ENCODE results near the gene MLLT1.
A peak's percentile ranks its signal among the peaks of the same experiment; 100 is the strongest.

Gene MLLT1

GRCh38 chr19:6276447-6276846 lies 3.3 kb downstream of the MLLT1 start:
- peak; percentile 77 for DNase-seq (ENCODE audit: low read depth)
- H3K4me3 ChIP-seq (replicated peaks; ENCODE audit: low read depth, low read length), result peak overlapping the region; percentile 88
- no peak for TF ChIP-seq CTCF (IDR thresholded peaks at IDR 0.05; ENCODE audit: low read length, missing control alignments)

DNA sequence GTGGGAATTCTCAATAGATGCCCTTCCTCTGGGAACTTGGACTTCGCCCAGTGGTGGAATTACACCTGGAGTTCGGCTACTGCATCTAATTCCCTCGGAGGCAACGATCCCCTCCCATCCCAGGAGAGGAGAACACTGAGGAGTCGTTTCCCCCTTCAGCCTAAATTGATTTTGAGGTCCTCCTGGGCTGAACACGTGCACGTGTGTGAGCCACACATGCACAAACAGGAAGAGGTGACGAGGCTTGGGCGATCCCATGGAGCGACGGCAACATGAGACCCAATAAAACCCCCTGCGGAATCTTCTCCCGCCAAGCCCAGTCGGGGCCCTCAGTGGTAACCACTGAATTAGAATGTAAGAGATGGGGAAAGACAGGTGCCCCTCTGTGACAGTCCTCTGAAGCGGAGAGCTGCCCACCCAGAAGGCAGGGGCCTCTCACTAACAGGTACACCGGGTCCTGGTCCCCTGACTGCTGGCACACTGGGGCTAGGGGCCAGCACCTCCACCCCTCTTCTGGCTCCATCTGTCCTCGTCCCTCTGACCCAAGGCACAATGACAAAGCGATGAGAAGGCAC lies 4.5 kb downstream of the MLLT1 start:
- no peak for DNase-seq (ENCODE audit: low read depth)
- TF ChIP-seq CTCF (IDR thresholded peaks at IDR 0.05; ENCODE audit: low read length, missing control alignments), result no peak
- H3K4me3 ChIP-seq (replicated peaks; ENCODE audit: low read depth, low read length), result no peak overlapping the region

DNA sequence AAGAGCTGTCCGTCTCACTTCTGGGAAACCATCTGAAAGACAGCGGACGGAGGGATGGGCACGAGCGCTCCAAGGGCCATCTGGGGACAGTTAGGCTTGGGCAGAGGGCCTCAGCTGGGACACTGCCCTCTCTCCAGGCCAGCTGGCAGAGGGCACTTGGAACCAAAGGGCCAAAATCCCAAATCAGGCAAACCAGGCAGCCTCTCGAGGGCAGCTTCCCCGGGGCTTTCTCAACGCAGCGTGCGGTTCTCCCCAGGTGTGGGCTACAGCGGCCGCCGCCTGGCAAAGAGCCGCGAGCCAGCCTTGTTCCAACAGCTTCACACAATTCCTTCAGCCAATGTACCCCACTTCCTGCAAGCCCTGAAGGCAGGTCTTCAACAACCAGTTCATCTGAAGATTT lies 5.0 kb downstream of the MLLT1 start:
- no peak overlapping the region for H3K4me3 ChIP-seq (replicated peaks; ENCODE audit: low read depth, low read length)
- no peak for DNase-seq (ENCODE audit: low read depth)
- no peak for TF ChIP-seq CTCF (IDR thresholded peaks at IDR 0.05; ENCODE audit: low read length, missing control alignments)

DNA sequence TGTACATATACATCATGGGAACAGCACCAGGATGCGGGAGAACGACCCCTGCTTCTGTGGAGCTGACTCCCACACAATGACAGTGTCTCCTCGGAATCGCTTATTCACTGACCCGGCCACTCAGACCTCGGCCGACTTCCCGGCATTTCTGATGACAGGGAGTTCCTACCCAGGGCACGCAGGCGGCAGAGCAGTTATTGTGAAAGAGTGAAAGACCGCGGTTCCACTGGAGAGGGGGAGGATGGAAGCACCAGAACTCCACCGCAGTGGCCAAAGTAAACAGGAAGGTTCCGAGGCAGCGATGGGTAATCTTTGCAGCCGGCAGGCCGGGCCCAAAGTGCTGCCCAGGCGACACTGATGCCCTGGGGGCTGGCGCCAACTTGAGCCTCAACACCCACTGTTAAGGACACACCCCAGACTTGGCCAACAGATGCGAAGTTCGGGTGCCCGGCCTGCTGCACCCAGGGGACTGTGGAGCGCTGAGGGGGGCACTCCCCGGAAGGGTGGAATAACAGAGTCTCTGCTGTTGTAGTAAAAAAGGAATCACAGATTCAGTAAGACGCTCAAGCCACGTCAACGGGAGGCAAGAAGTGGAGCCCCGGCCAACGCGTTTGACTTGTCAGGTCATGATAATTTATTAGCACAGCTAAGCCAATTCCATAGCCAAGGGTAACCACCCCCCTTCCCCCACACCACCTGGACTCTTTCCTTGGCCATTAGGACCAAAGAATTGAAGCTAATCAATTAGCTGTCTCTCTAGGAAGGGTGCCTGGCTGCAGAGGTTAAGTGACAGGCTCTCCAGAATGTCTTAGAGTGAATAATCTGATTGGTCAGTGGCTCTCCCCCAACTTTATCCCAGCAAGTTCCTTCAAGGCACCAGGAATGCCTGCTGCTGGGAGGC lies 5.8 kb downstream of the MLLT1 start:
- H3K4me3 ChIP-seq (replicated peaks; ENCODE audit: low read depth, low read length), result peak overlapping the region; percentile 36
- no peak for TF ChIP-seq CTCF (IDR thresholded peaks at IDR 0.05; ENCODE audit: low read length, missing control alignments)
- peak; percentile 94 for DNase-seq (ENCODE audit: low read depth)

- no peak for TF ChIP-seq CTCF (IDR thresholded peaks at IDR 0.05; ENCODE audit: low read length, missing control alignments)
- peak overlapping the region; percentile 36 for H3K4me3 ChIP-seq (replicated peaks; ENCODE audit: low read depth, low read length)
- DNase-seq (ENCODE audit: low read depth), result no peak
Observed at GRCh38 chr19:6272913-6273600, 6.7 kb downstream of the MLLT1 start.

DNA sequence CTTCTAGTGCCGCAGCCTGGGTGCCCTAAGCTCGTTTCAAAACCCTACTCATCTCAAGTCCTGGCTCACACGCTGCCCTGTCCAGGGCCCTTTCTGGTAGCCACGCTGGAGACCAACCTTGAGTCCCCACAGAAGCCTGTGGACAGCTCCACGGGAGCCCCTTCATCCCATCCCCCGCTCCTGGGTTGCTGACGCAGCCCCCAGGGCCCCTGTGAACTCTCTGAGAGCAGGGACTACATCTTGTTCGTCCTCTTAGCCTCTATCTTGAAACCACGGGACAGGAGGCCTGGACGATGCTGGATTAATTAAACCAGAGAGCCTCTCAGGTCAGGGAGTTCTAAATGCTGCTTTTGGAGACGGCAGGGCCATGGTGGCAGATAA lies 7.4 kb downstream of the MLLT1 start:
- DNase-seq (ENCODE audit: low read depth), result no peak
- no peak for TF ChIP-seq CTCF (IDR thresholded peaks at IDR 0.05; ENCODE audit: low read length, missing control alignments)
- H3K4me3 ChIP-seq (replicated peaks; ENCODE audit: low read depth, low read length), result peak overlapping the region; percentile 27

All from fibroblast of pulmonary artery (primary cell).